ENCODE data around the gene LRRC36.

The LRRC36 gene

GRCh38 chr16:67393788-67394154 is 67.2 kb downstream of the LRRC36 start:
- no peak for DNase-seq (ENCODE audit: low read depth)
- no peak for TF ChIP-seq CTCF (IDR thresholded peaks at IDR 0.05; ENCODE audit: insufficient read depth, low read depth, low read length, missing control alignments)
- no peak overlapping the region for H3K4me3 ChIP-seq (ENCODE audit: low read depth, low read length)

- DNase-seq (ENCODE audit: low read depth): no peak
- H3K4me3 ChIP-seq (ENCODE audit: low read depth, low read length): no peak overlapping the region
- no peak for TF ChIP-seq CTCF (IDR thresholded peaks at IDR 0.05; ENCODE audit: insufficient read depth, low read depth, low read length, missing control alignments)
Observed at GRCh38 chr16:67394155-67395104, 67.8 kb downstream of the LRRC36 start.

GRCh38 chr16:67395105-67395457 is 68.5 kb downstream of the LRRC36 start:
- no peak for TF ChIP-seq CTCF (IDR thresholded peaks at IDR 0.05; ENCODE audit: insufficient read depth, low read depth, low read length, missing control alignments)
- H3K4me3 ChIP-seq (ENCODE audit: low read depth, low read length): no peak overlapping the region
- DNase-seq (ENCODE audit: low read depth): no peak

GRCh38 chr16:67395458-67396158 is 69.0 kb downstream of the LRRC36 start:
- DNase-seq (ENCODE audit: low read depth): no peak
- H3K4me3 ChIP-seq (ENCODE audit: low read depth, low read length): no peak overlapping the region
- no peak for TF ChIP-seq CTCF (IDR thresholded peaks at IDR 0.05; ENCODE audit: insufficient read depth, low read depth, low read length, missing control alignments)

GRCh38 chr16:67396159-67397035 is 69.8 kb downstream of the LRRC36 start:
- H3K4me3 ChIP-seq (ENCODE audit: low read depth, low read length): no peak overlapping the region
- TF ChIP-seq CTCF (IDR thresholded peaks at IDR 0.05; ENCODE audit: insufficient read depth, low read depth, low read length, missing control alignments): no peak
- peak; percentile 36 for DNase-seq (ENCODE audit: low read depth)

- TF ChIP-seq CTCF (IDR thresholded peaks at IDR 0.05; ENCODE audit: insufficient read depth, low read depth, low read length, missing control alignments): no peak
- DNase-seq (ENCODE audit: low read depth): no peak
Observed at GRCh38 chr16:67397036-67397801, 70.6 kb downstream of the LRRC36 start.

More at GRCh38 chr16:67397036-67397801, 70.6 kb downstream of the LRRC36 start:
- no peak overlapping the region for H3K4me3 ChIP-seq (ENCODE audit: low read depth, low read length)
